BJ (cell line): ENCODE measurements around the gene RGL1. TPM values are rescaled to one million over a fixed set of nuclear protein-coding genes. Genes with fewer than 3 reads are reported as not detected.
A peak's percentile ranks its signal among the peaks of the same experiment; 100 is the strongest.

ENCODE experiments used
- CTCF ChIA-PET: fragments of 350-600 bp; formaldehyde crosslinking; extraction: SDS; loops from one replicate; lab custom pipeline; 2021; ENCODE audit warnings: antibody characterized with exemption, inconsistent platforms; lab: Yijun Ruan, JAX
- POLR2A ChIA-PET: fragments of 300-600 bp; sonication (Branson Sonifier 250); formaldehyde crosslinking; extraction: SDS; loops from one replicate; lab custom pipeline; 2021; ENCODE audit warnings: antibody characterized with exemption; lab: Charles Lee
- DNase-seq: peaks from one replicate; pipeline ENCODE4 v3.0.0-alpha.2; 2011; ENCODE audit warnings: low read depth
- H3K27me3 ChIP-seq: 2 replicates; pipeline ENCODE4 v1.6.0; 2011; ENCODE audit warnings: low read length; ENCODE audit not compliant: control insufficient read depth, insufficient read depth
- H3K36me3 ChIP-seq: 2 replicates; pipeline ENCODE4 v1.5.1; 2011; ENCODE audit warnings: low read length; ENCODE audit not compliant: control insufficient read depth, insufficient read depth
- H3K4me3 ChIP-seq: 2 replicates; pipeline ENCODE4 v1.5.1; 2011; ENCODE audit warnings: low read depth, mild to moderate bottlenecking, control low read depth, low read length
- polyA plus RNA-seq: library from polyadenylated mRNA; depleted of rRNA; stranded (reverse); fragments of >200 nt; gene quantifications from 2 replicates; pipeline ENCODE4 v1.2.3, GENCODE V29; 2011
- TF ChIP-seq, protein P1 (sequence below): IDR thresholded peaks from 2 replicates; pipeline ENCODE4 v1.5.1; 2011; ENCODE audit warnings: low read depth, mild to moderate bottlenecking, control low read depth, inconsistent platforms, low read length, moderate library complexity; ENCODE audit not compliant: insufficient read depth

Gene RGL1
- polyA plus RNA-seq, 1 experiment: 9.7 TPM

GRCh38 chr1:183801649-183802048 is 3.3 kb upstream of the RGL1 start:
- Histone ChIP-seq H3K36me3 (no peaks in the 10 kb centered on the region), H3K27me3 (no peaks in the 10 kb centered on the region), H3K4me3 (no peak overlapping the region)
- no peak for DNase-seq
- ChIA-PET CTCF (interaction anchor here (1.0 kb wide), 1 partner anchor 44 kb away, joined by 3 read pairs; no protein-coding TSS in a partner anchor), POLR2A (no interaction called here)
- TF ChIP-seq, protein P1, sequence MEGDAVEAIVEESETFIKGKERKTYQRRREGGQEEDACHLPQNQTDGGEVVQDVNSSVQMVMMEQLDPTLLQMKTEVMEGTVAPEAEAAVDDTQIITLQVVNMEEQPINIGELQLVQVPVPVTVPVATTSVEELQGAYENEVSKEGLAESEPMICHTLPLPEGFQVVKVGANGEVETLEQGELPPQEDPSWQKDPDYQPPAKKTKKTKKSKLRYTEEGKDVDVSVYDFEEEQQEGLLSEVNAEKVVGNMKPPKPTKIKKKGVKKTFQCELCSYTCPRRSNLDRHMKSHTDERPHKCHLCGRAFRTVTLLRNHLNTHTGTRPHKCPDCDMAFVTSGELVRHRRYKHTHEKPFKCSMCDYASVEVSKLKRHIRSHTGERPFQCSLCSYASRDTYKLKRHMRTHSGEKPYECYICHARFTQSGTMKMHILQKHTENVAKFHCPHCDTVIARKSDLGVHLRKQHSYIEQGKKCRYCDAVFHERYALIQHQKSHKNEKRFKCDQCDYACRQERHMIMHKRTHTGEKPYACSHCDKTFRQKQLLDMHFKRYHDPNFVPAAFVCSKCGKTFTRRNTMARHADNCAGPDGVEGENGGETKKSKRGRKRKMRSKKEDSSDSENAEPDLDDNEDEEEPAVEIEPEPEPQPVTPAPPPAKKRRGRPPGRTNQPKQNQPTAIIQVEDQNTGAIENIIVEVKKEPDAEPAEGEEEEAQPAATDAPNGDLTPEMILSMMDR: no peak

- TF ChIP-seq, protein P1: no peak
- Histone ChIP-seq H3K4me3 (peak overlapping the region; percentile 67), H3K36me3 (no peaks in the 10 kb centered on the region), H3K27me3 (no peaks in the 10 kb centered on the region)
- CTCF ChIA-PET: interaction anchor here (1.2 kb wide), 1 partner anchor 17 kb away, joined by 5 read pairs; no protein-coding TSS in a partner anchor
- DNase-seq: no peak
- POLR2A ChIA-PET: no interaction called here
These were observed 533 bp upstream of the RGL1 start for GRCh38 chr1:183804387-183804786.

DNA sequence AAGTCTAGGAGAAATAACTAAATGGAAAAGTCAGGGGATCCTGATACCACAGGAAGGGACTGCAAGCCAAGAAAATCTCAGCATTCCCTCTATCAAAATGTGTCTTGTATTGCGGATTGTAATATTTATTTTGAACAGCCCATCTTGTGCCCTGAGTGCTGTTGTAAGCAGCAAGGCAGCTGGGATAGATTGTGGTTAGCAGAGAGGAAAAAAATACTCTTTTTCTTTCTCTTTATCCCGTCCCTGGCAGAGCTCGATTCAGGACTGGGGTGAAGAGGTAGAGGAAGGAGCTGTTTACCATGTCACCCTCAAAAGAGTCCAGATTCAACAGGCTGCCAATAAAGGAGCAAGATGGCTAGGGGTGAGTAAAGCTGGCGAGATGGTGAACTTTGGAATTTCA is 1.2 kb downstream of the RGL1 start:
- CTCF ChIA-PET: interaction anchor here (0.7 to 1.3 kb wide), 4 partner anchors 11 to 151 kb away, joined by 3 to 4 read pairs (median 4); no protein-coding TSS in a partner anchor
- TF ChIP-seq, protein P1: no peak
- H3K27me3 ChIP-seq: no peaks in the 10 kb centered on the region
- no peaks in the 10 kb centered on the region for H3K36me3 ChIP-seq
- DNase-seq: no peak
- POLR2A ChIA-PET: no interaction called here
- H3K4me3 ChIP-seq: peak overlapping the region; percentile 67

DNA sequence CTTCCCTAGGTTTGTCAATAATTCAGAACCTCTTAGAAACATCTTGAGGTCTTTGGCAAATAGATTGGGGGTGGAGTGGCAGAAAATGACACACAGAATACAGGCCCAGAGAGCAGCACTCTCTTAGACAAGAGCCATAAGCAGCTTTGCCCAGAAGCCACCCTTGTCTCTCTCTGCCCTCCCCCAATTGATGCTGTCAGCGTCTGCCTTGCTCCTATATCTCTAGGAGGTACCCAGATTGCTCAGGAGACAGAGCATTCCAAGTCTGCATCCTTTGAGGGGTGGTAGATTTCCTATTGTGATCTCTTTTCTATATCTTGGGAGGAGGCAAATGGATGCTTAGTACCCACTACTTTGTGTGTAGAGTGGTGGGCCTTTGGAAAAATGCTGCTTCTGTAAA is 1.8 kb downstream of the RGL1 start:
- Histone ChIP-seq H3K27me3 (no peaks in the 10 kb centered on the region), H3K4me3 (no peak overlapping the region), H3K36me3 (no peaks in the 10 kb centered on the region)
- TF ChIP-seq, protein P1: no peak
- no peak for DNase-seq
- ChIA-PET CTCF (interaction anchor here (0.7 to 1.6 kb wide), 4 partner anchors 10 to 152 kb away, joined by 3 to 4 read pairs (median 4); no protein-coding TSS in a partner anchor), POLR2A (no interaction called here)

- POLR2A ChIA-PET: no interaction called here
- TF ChIP-seq, protein P1: no peak
- H3K4me3 ChIP-seq: no peak overlapping the region
- DNase-seq: peak; percentile 52
- H3K27me3 ChIP-seq: no peaks in the 10 kb centered on the region
- no peaks in the 10 kb centered on the region for H3K36me3 ChIP-seq
- CTCF ChIA-PET: interaction anchor here (1.1 to 1.6 kb wide), 3 partner anchors 9 to 108 kb away, joined by 3 to 6 read pairs (median 3); no protein-coding TSS in a partner anchor
These were observed 2.7 kb downstream of the RGL1 start for GRCh38 chr1:183807549-183808168.
